Activated naive CD8-positive, alpha-beta T cell treated with anti-CD3 and anti-CD28 coated beads, Interleukin-2, amount 10 ng/mL, durations not matched to agents 7 days and 5 days (primary cell): ENCODE data around the gene CHTF18. TPM values are rescaled to one million over a fixed set of nuclear protein-coding genes. Genes with fewer than 3 reads are reported as not detected.
A peak's percentile ranks its signal among the peaks of the same experiment; 100 is the strongest.
"Not testable (repeated sequence)": the region's sequence is repeated elsewhere in the genome, so short reads cannot be mapped to it uniquely, and the experiment has no call there.

Experiments used
- ATAC-seq: fragments of 150-1000 bp; cut with Tn5 transposase; one replicate; pipeline ENCODE4 v1.10.0; 2021; ENCODE audit warnings: low read depth, moderate library complexity
- POLR2A ChIA-PET: fragments of 350-600 bp; sonication (Branson Sonifier 250); formaldehyde crosslinking; loops from one replicate; lab custom pipeline; 2021; ENCODE audit warnings: antibody characterized with exemption; lab: Charles Lee
- DNase-seq: peaks from one replicate; pipeline ENCODE4 v3.0.0; 2021
- H3K27ac Mint-ChIP-seq: one replicate; pipeline ENCODE4 v1.8.0; 2022; ENCODE audit warnings: mild to moderate bottlenecking, mixed read lengths
- H3K27me3 Mint-ChIP-seq: one replicate; pipeline ENCODE4 v1.8.0; 2022; ENCODE audit warnings: mild to moderate bottlenecking, moderate library complexity, mixed read lengths
- H3K36me3 Mint-ChIP-seq: one replicate; pipeline ENCODE4 v1.8.0; 2021; ENCODE audit warnings: mild to moderate bottlenecking, mixed read lengths
- H3K4me1 Mint-ChIP-seq: one replicate; pipeline ENCODE4 v1.8.0; 2021; ENCODE audit warnings: mixed read lengths
- H3K4me3 Mint-ChIP-seq: one replicate; pipeline ENCODE4 v1.8.0; 2022; ENCODE audit warnings: mild to moderate bottlenecking, moderate library complexity, mixed read lengths
- H3K9me3 Mint-ChIP-seq: one replicate; pipeline ENCODE4 v1.8.0; 2021; ENCODE audit warnings: mixed read lengths
- total RNA-seq, 2 experiments: library from RNA; stranded (reverse); gene quantifications; one replicate each; pipeline ENCODE4 v1.2.3, GENCODE V29; 2021

The CHTF18 gene
- total RNA-seq, 2 experiments from 2014 or later: 92.8 to 94.2 TPM

GRCh38 chr16:750485-750884 is 37.9 kb upstream of the CHTF18 start:
- H3K9me3 Mint-ChIP-seq: no peaks in the 10 kb centered on the region
- POLR2A ChIA-PET: interaction anchor here (0.8 kb wide), 1 partner anchor 13 kb away, joined by 3 read pairs; no protein-coding TSS in a partner anchor
- DNase-seq (no peak), ATAC-seq (no peak)
- peaks cover 2% of the 10 kb centered on the region for H3K27me3 Mint-ChIP-seq
- H3K36me3 Mint-ChIP-seq: no peaks in the 10 kb centered on the region
- peaks cover 2% of the 10 kb centered on the region for H3K4me1 Mint-ChIP-seq
- H3K4me3 Mint-ChIP-seq: no peak overlapping the region
- no peak overlapping the region for H3K27ac Mint-ChIP-seq

GRCh38 chr16:751152-752006 is 37.0 kb upstream of the CHTF18 start:
- Mint-ChIP-seq H3K9me3 (no peaks in the 10 kb centered on the region), H3K4me3 (no peak overlapping the region), H3K27me3 (peaks cover 4% of the 10 kb centered on the region), H3K4me1 (peaks cover 2% of the 10 kb centered on the region), H3K27ac (no peak overlapping the region), H3K36me3 (no peaks in the 10 kb centered on the region)
- ATAC-seq (no peak), DNase-seq (no peak)
- POLR2A ChIA-PET: no interaction called here

GRCh38 chr16:752007-752312 is 36.5 kb upstream of the CHTF18 start:
- Mint-ChIP-seq H3K4me3 (no peak overlapping the region), H3K4me1 (peaks cover 2% of the 10 kb centered on the region), H3K27me3 (peaks cover 7% of the 10 kb centered on the region), H3K36me3 (no peaks in the 10 kb centered on the region), H3K27ac (no peak overlapping the region), H3K9me3 (no peaks in the 10 kb centered on the region)
- POLR2A ChIA-PET: no interaction called here
- ATAC-seq (no peak), DNase-seq (no peak)

- not testable (repeated sequence) for DNase-seq, H3K27me3 Mint-ChIP-seq, ATAC-seq, H3K27ac Mint-ChIP-seq, H3K4me3 Mint-ChIP-seq, H3K9me3 Mint-ChIP-seq, H3K36me3 Mint-ChIP-seq, H3K4me1 Mint-ChIP-seq
- POLR2A ChIA-PET: interaction anchor here (0.7 to 1.0 kb wide), 2 partner anchors 11 to 35 kb away, joined by 3 read pairs; no protein-coding TSS in a partner anchor
Measured at GRCh38 chr16:754121-754607, 34.3 kb upstream of the CHTF18 start.

GRCh38 chr16:754656-755055 is 33.8 kb upstream of the CHTF18 start:
- Mint-ChIP-seq H3K27ac (no peak overlapping the region), H3K27me3 (peaks cover 7% of the 10 kb centered on the region), H3K4me1 (peaks cover 7% of the 10 kb centered on the region), H3K4me3 (no peak overlapping the region), H3K36me3 (no peaks in the 10 kb centered on the region), H3K9me3 (no peaks in the 10 kb centered on the region)
- no peak for DNase-seq
- POLR2A ChIA-PET: interaction anchor here (0.8 to 1.0 kb wide), 2 partner anchors 12 to 14 kb away, joined by 3 to 5 read pairs; partner anchors contain the start of gene CIAO3
- peak; percentile 45 for ATAC-seq

- Mint-ChIP-seq H3K9me3 (no peaks in the 10 kb centered on the region), H3K36me3 (no peaks in the 10 kb centered on the region), H3K27me3 (peaks cover 7% of the 10 kb centered on the region), H3K4me1 (peaks cover 7% of the 10 kb centered on the region), H3K27ac (no peak overlapping the region), H3K4me3 (no peak overlapping the region)
- ATAC-seq (no peak), DNase-seq (no peak)
- POLR2A ChIA-PET: no interaction called here
Measured at GRCh38 chr16:756428-756827, 32.0 kb upstream of the CHTF18 start.

GRCh38 chr16:759110-759910 is 29.1 kb upstream of the CHTF18 start:
- H3K4me3 Mint-ChIP-seq: no peak overlapping the region
- peaks cover 7% of the 10 kb centered on the region for H3K4me1 Mint-ChIP-seq
- DNase-seq: no peak
- H3K36me3 Mint-ChIP-seq: no peaks in the 10 kb centered on the region
- ATAC-seq: no peak
- POLR2A ChIA-PET: no interaction called here
- H3K9me3 Mint-ChIP-seq: no peaks in the 10 kb centered on the region
- H3K27me3 Mint-ChIP-seq: peaks cover 7% of the 10 kb centered on the region
- H3K27ac Mint-ChIP-seq: no peak overlapping the region

GRCh38 chr16:760065-760464 is 28.4 kb upstream of the CHTF18 start:
- POLR2A ChIA-PET: no interaction called here
- H3K4me3 Mint-ChIP-seq: no peak overlapping the region
- peaks cover 5% of the 10 kb centered on the region for H3K4me1 Mint-ChIP-seq
- H3K27ac Mint-ChIP-seq: no peak overlapping the region
- H3K9me3 Mint-ChIP-seq: no peaks in the 10 kb centered on the region
- DNase-seq (no peak), ATAC-seq (no peak)
- H3K36me3 Mint-ChIP-seq: no peaks in the 10 kb centered on the region
- H3K27me3 Mint-ChIP-seq: peaks cover 6% of the 10 kb centered on the region

- POLR2A ChIA-PET: interaction anchor here (0.6 kb wide), 1 partner anchor 92 kb away, joined by 3 read pairs; no protein-coding TSS in a partner anchor
- ATAC-seq: no peak
- Mint-ChIP-seq H3K27me3 (peaks cover 6% of the 10 kb centered on the region), H3K9me3 (no peaks in the 10 kb centered on the region), H3K4me3 (no peak within 1 kb of the TSS), H3K27ac (no peak within 1 kb of the TSS), H3K36me3 (no peaks in the 10 kb centered on the region), H3K4me1 (peaks cover 5% of the 10 kb centered on the region)
- DNase-seq: no peak
Measured at GRCh38 chr16:760545-761343, 27.7 kb upstream of the CHTF18 start, which contains the start of gene MSLN. TSS of gene MSLN (plus strand) at chr16:760734. CDS start at chr16:762681, 1,947 bp downstream.

- peaks cover 5% of the 10 kb centered on the region for H3K4me1 Mint-ChIP-seq
- no peaks in the 10 kb centered on the region for H3K36me3 Mint-ChIP-seq
- H3K27me3 Mint-ChIP-seq: no peaks in the 10 kb centered on the region
- H3K9me3 Mint-ChIP-seq: no peaks in the 10 kb centered on the region
- DNase-seq (no peak), ATAC-seq (no peak)
- POLR2A ChIA-PET: no interaction called here
- no peak overlapping the region for H3K27ac Mint-ChIP-seq
- no peak overlapping the region for H3K4me3 Mint-ChIP-seq
Measured at GRCh38 chr16:761625-762513, 26.6 kb upstream of the CHTF18 start.

GRCh38 chr16:762595-763268 is 25.7 kb upstream of the CHTF18 start:
- ATAC-seq: no peak
- H3K27me3 Mint-ChIP-seq: no peaks in the 10 kb centered on the region
- no peaks in the 10 kb centered on the region for H3K9me3 Mint-ChIP-seq
- no peak overlapping the region for H3K4me3 Mint-ChIP-seq
- no peak overlapping the region for H3K27ac Mint-ChIP-seq
- H3K4me1 Mint-ChIP-seq: peaks cover 2% of the 10 kb centered on the region
- no peaks in the 10 kb centered on the region for H3K36me3 Mint-ChIP-seq
- POLR2A ChIA-PET: no interaction called here
- DNase-seq: no peak
